ENCODE measurements around the gene GPR52.

Gene GPR52

DNA sequence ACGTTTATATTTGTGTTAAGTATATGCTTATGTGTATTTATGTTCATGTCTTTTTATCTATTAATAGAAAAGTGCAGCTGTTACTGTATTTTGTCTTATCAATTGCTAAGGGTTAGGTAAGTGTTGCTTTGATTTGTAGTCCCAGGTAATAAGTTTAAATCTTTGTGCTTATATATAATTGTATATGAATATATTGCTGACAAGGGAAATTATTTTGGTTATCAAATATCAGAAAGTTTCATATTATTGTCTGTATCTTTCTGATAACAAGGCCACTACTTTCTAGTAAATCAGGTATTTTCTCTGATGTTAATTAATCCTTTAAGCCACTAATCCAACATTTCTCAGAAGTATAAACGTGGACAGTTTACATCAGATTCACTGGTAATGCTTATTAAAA lies 21.3 kb downstream of the GPR52 start:
- DNase-seq (ENCODE audit: low spot score): no peak

GRCh38 chr1:174469687-174470086 lies 21.9 kb downstream of the GPR52 start:
- no peak for DNase-seq (ENCODE audit: low spot score)

- no peak for DNase-seq (ENCODE audit: low spot score)
Measured at GRCh38 chr1:174479281-174479680, 31.5 kb downstream of the GPR52 start.

DNA sequence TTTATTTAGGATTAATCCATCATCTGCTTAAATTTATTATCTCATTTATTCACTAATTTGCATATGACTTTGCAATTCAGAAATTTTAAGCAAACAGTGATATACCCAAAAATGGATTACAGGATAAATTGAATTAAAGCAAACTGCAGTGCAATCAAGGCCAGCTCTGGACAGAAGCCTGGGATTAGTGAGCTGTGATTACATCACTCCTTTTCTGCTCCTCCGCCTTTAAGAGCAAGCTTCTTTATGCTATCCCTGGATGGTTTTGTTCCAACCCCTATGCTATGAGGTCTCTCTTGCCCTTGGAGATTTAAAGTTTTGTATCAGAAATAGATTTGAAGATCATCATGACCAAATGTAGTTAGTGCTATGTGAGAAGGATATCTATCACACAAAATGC lies 32.6 kb downstream of the GPR52 start:
- no peak for DNase-seq (ENCODE audit: low spot score)

DNA sequence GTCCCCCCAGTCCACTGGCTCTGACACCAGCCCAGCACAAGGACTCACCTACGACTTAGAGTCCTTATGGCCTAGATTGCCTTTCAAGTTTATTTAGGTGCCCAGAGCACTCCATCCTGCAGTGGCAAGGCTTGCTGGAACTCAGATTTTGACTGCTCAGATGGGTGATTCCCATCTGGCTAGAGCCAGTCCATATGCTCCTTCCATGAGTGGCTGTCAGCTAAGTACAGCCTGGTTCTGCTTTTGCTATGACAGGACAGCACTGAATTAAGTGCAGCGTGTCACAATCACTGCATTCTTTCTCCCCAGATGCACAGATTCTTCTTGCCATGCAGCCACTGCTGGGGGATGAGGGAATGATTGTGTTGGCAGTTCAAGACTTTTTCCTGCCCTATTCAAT lies 43.8 kb downstream of the GPR52 start:
- no peak for DNase-seq (ENCODE audit: low spot score)

- no peak for DNase-seq (ENCODE audit: low spot score)
Measured at GRCh38 chr1:174497478-174497877, 49.7 kb downstream of the GPR52 start.
